KMS-11 (cell line): Measurements from ENCODE around the gene C1orf198.

ENCODE experiments used
- H2AFZ ChIP-seq: fragments of 200-600 bp; sonication (generic); 2 replicates; pipeline ENCODE4 v1.6.1; 2016; ENCODE audit warnings: antibody characterized with exemption, mixed run types, low read depth
- H3K27ac ChIP-seq: fragments of 200-600 bp; sonication (generic); 2 replicates; pipeline ENCODE4 v1.6.1; 2016; ENCODE audit warnings: mild to moderate bottlenecking, mixed run types
- H3K27me3 ChIP-seq: fragments of 200-600 bp; sonication (generic); 2 replicates; pipeline ENCODE4 v1.6.1; 2017; ENCODE audit warnings: mild to moderate bottlenecking, low read depth, mixed run types, moderate library complexity; ENCODE audit not compliant: insufficient read depth
- H3K36me3 ChIP-seq: fragments of 200-600 bp; sonication (generic); 2 replicates; pipeline ENCODE4 v1.6.1; 2017; ENCODE audit warnings: mild to moderate bottlenecking, mixed run types; ENCODE audit not compliant: insufficient read depth
- H3K4me1 ChIP-seq: fragments of 200-600 bp; sonication (generic); 2 replicates; pipeline ENCODE4 v1.6.1; 2016; ENCODE audit warnings: mild to moderate bottlenecking, low read depth, mixed run types; ENCODE audit not compliant: poor library complexity, severe bottlenecking
- H3K4me2 ChIP-seq: fragments of 200-600 bp; sonication (generic); 2 replicates; pipeline ENCODE4 v1.7.0; 2016; ENCODE audit warnings: mild to moderate bottlenecking, mixed run types
- H3K4me3 ChIP-seq: fragments of 200-600 bp; sonication (generic); IDR thresholded peaks from 2 replicates; pipeline ENCODE4 v1.6.1; 2017; ENCODE audit warnings: low read depth, low read length, mixed read lengths; ENCODE audit not compliant: insufficient read depth
- H3K79me2 ChIP-seq: fragments of 200-600 bp; sonication (generic); 2 replicates; pipeline ENCODE4 v1.6.1; 2016; ENCODE audit warnings: low read depth, mixed run types; ENCODE audit not compliant: insufficient read depth
- H3K9ac ChIP-seq: fragments of 200-600 bp; sonication (generic); 2 replicates; pipeline ENCODE4 v1.6.1; 2016; ENCODE audit warnings: mild to moderate bottlenecking, mixed run types
- H4K20me1 ChIP-seq: fragments of 200-600 bp; sonication (generic); 2 replicates; pipeline ENCODE4 v1.6.1; 2016; ENCODE audit warnings: mild to moderate bottlenecking, mixed run types; ENCODE audit not compliant: insufficient read depth
- CTCF ChIP-seq: fragments of 200-600 bp; sonication (generic); conservative IDR thresholded peaks from 2 replicates; pipeline ENCODE4 v1.6.1; 2017; ENCODE audit warnings: low read depth, mild to moderate bottlenecking, antibody characterized with exemption, low read length, moderate library complexity, mixed read lengths

Gene C1orf198

GRCh38 chr1:230822092-230822581 lies 46.2 kb downstream of the C1orf198 start:
- Histone ChIP-seq H3K9ac (no peak overlapping the region), H3K4me2 (no peak overlapping the region), H4K20me1 (no peaks in the 10 kb centered on the region), H3K79me2 (no peaks in the 10 kb centered on the region), H3K4me1 (no peaks in the 10 kb centered on the region), H3K27ac (no peak overlapping the region), H3K36me3 (no peaks in the 10 kb centered on the region), H3K27me3 (no peaks in the 10 kb centered on the region), H3K4me3 (no peak overlapping the region), H2AFZ (no peak overlapping the region)
- no peak for TF ChIP-seq CTCF

- TF ChIP-seq CTCF, result no peak
- no peaks in the 10 kb centered on the region for H3K79me2 ChIP-seq
- H3K4me1 ChIP-seq, result no peaks in the 10 kb centered on the region
- H3K9ac ChIP-seq, result no peak overlapping the region
- no peak overlapping the region for H2AFZ ChIP-seq
- H3K4me2 ChIP-seq, result no peak overlapping the region
- no peaks in the 10 kb centered on the region for H3K27me3 ChIP-seq
- H3K36me3 ChIP-seq, result no peaks in the 10 kb centered on the region
- no peaks in the 10 kb centered on the region for H4K20me1 ChIP-seq
- H3K4me3 ChIP-seq, result no peak overlapping the region
- H3K27ac ChIP-seq, result no peak overlapping the region
These were observed 47.0 kb downstream of the C1orf198 start for GRCh38 chr1:230821346-230821745.

GRCh38 chr1:230820568-230820967 lies 47.8 kb downstream of the C1orf198 start:
- H3K79me2 ChIP-seq, result no peaks in the 10 kb centered on the region
- no peaks in the 10 kb centered on the region for H3K4me1 ChIP-seq
- no peak overlapping the region for H3K4me3 ChIP-seq
- H3K9ac ChIP-seq, result no peak overlapping the region
- no peaks in the 10 kb centered on the region for H4K20me1 ChIP-seq
- no peak overlapping the region for H3K4me2 ChIP-seq
- no peak for TF ChIP-seq CTCF
- H2AFZ ChIP-seq, result no peak overlapping the region
- H3K27me3 ChIP-seq, result no peaks in the 10 kb centered on the region
- H3K27ac ChIP-seq, result no peak overlapping the region
- H3K36me3 ChIP-seq, result no peaks in the 10 kb centered on the region

GRCh38 chr1:230819976-230820375 lies 48.3 kb downstream of the C1orf198 start:
- no peak overlapping the region for H2AFZ ChIP-seq
- H3K4me2 ChIP-seq, result no peak overlapping the region
- no peak for TF ChIP-seq CTCF
- H3K4me3 ChIP-seq, result no peak overlapping the region
- H3K36me3 ChIP-seq, result no peaks in the 10 kb centered on the region
- H4K20me1 ChIP-seq, result no peaks in the 10 kb centered on the region
- H3K9ac ChIP-seq, result no peak overlapping the region
- no peak overlapping the region for H3K27ac ChIP-seq
- no peaks in the 10 kb centered on the region for H3K79me2 ChIP-seq
- H3K4me1 ChIP-seq, result no peaks in the 10 kb centered on the region
- no peaks in the 10 kb centered on the region for H3K27me3 ChIP-seq

GRCh38 chr1:230818901-230819300 lies 49.4 kb downstream of the C1orf198 start:
- no peaks in the 10 kb centered on the region for H3K4me1 ChIP-seq
- H4K20me1 ChIP-seq, result no peaks in the 10 kb centered on the region

More at GRCh38 chr1:230818901-230819300, 49.4 kb downstream of the C1orf198 start:
- no peak overlapping the region for H3K9ac ChIP-seq
- no peaks in the 10 kb centered on the region for H3K36me3 ChIP-seq
- H3K27me3 ChIP-seq, result no peaks in the 10 kb centered on the region
- H3K4me2 ChIP-seq, result no peak overlapping the region
- H3K27ac ChIP-seq, result no peak overlapping the region
- no peaks in the 10 kb centered on the region for H3K79me2 ChIP-seq
- no peak for TF ChIP-seq CTCF
- no peak overlapping the region for H3K4me3 ChIP-seq
- no peak overlapping the region for H2AFZ ChIP-seq
